ENCODE data around the gene PIK3R6.

Gene PIK3R6

GRCh38 chr17:8889458-8890210 lies 22.2 kb upstream of the PIK3R6 start:
- H4K20me1 ChIP-seq (ENCODE audit: insufficient read depth): no peaks in the 10 kb centered on the region
- no peaks in the 10 kb centered on the region for H3K36me3 ChIP-seq (ENCODE audit: insufficient read depth)
- TF ChIP-seq CTCF (conservative IDR thresholded peaks at IDR 0.05; ENCODE audit: low read depth, low read length): no peak
- no peak overlapping the region for H2AFZ ChIP-seq (ENCODE audit: low read depth)
- no peak overlapping the region for H3K4me3 ChIP-seq (IDR thresholded peaks at IDR 0.05; ENCODE audit: insufficient read depth, low read depth, low read length)
- H3K9ac ChIP-seq: no peak overlapping the region
- no peak overlapping the region for H3K4me2 ChIP-seq
- no peaks in the 10 kb centered on the region for H3K27me3 ChIP-seq (ENCODE audit: insufficient read depth, low read depth)
- no peak overlapping the region for H3K27ac ChIP-seq
- H3K79me2 ChIP-seq (ENCODE audit: insufficient read depth, low read depth): no peaks in the 10 kb centered on the region
- no peaks in the 10 kb centered on the region for H3K4me1 ChIP-seq (ENCODE audit: low read depth, poor library complexity, severe bottlenecking)

- Histone ChIP-seq H3K9ac (no peak overlapping the region), H3K4me2 (no peak overlapping the region), H3K4me1 (ENCODE audit: low read depth, poor library complexity, severe bottlenecking) (no peaks in the 10 kb centered on the region), H3K27me3 (ENCODE audit: insufficient read depth, low read depth) (no peaks in the 10 kb centered on the region), H3K27ac (no peak overlapping the region), H3K4me3 (IDR thresholded peaks at IDR 0.05; ENCODE audit: insufficient read depth, low read depth, low read length) (no peak overlapping the region), H4K20me1 (ENCODE audit: insufficient read depth) (no peaks in the 10 kb centered on the region), H3K36me3 (ENCODE audit: insufficient read depth) (no peaks in the 10 kb centered on the region), H2AFZ (ENCODE audit: low read depth) (no peak overlapping the region), H3K79me2 (ENCODE audit: insufficient read depth, low read depth) (no peaks in the 10 kb centered on the region)
- no peak for TF ChIP-seq CTCF (conservative IDR thresholded peaks at IDR 0.05; ENCODE audit: low read depth, low read length)
Observed at GRCh38 chr17:8888704-8889302, 21.3 kb upstream of the PIK3R6 start.

GRCh38 chr17:8887834-8888703 lies 20.6 kb upstream of the PIK3R6 start:
- Histone ChIP-seq H2AFZ (ENCODE audit: low read depth) (no peak overlapping the region), H3K9ac (no peak overlapping the region), H3K4me3 (IDR thresholded peaks at IDR 0.05; ENCODE audit: insufficient read depth, low read depth, low read length) (no peak overlapping the region), H3K79me2 (ENCODE audit: insufficient read depth, low read depth) (no peaks in the 10 kb centered on the region), H3K4me2 (no peak overlapping the region), H3K4me1 (ENCODE audit: low read depth, poor library complexity, severe bottlenecking) (no peaks in the 10 kb centered on the region), H3K27ac (no peak overlapping the region), H4K20me1 (ENCODE audit: insufficient read depth) (no peaks in the 10 kb centered on the region), H3K27me3 (ENCODE audit: insufficient read depth, low read depth) (no peaks in the 10 kb centered on the region), H3K36me3 (ENCODE audit: insufficient read depth) (no peaks in the 10 kb centered on the region)
- TF ChIP-seq CTCF (conservative IDR thresholded peaks at IDR 0.05; ENCODE audit: low read depth, low read length): no peak

- Histone ChIP-seq H3K79me2 (ENCODE audit: insufficient read depth, low read depth) (no peaks in the 10 kb centered on the region), H4K20me1 (ENCODE audit: insufficient read depth) (no peaks in the 10 kb centered on the region), H3K4me2 (no peak overlapping the region), H2AFZ (ENCODE audit: low read depth) (no peak overlapping the region), H3K4me3 (IDR thresholded peaks at IDR 0.05; ENCODE audit: insufficient read depth, low read depth, low read length) (no peak overlapping the region), H3K9ac (no peak overlapping the region), H3K36me3 (ENCODE audit: insufficient read depth) (no peaks in the 10 kb centered on the region), H3K27me3 (ENCODE audit: insufficient read depth, low read depth) (no peaks in the 10 kb centered on the region), H3K4me1 (ENCODE audit: low read depth, poor library complexity, severe bottlenecking) (no peaks in the 10 kb centered on the region), H3K27ac (no peak overlapping the region)
- TF ChIP-seq CTCF (conservative IDR thresholded peaks at IDR 0.05; ENCODE audit: low read depth, low read length): no peak
Observed at GRCh38 chr17:8887301-8887700, 19.8 kb upstream of the PIK3R6 start.
